HepG2 (cell line): ENCODE data around the gene POC1A.

Experiments
- CEBPB ChIP-seq: IDR thresholded peaks from 2 replicates; pipeline ENCODE4 v1.6.1; 2011; ENCODE audit warnings: low read depth, low read length, improper control_type of control experiment, borderline replicate concordance
- CHD4 ChIP-seq: fragments of 200-600 bp; sonication (generic); IDR thresholded peaks from 2 replicates; pipeline ENCODE4 v1.7.0; 2017; ENCODE audit warnings: mild to moderate bottlenecking, low read length, borderline replicate concordance
- CTCF ChIP-seq: sonication (generic); formaldehyde crosslinking; IDR thresholded peaks from 2 replicates; pipeline ENCODE4 v1.5.0; 2020; ENCODE audit warnings: mild to moderate bottlenecking, missing genetic modification reagents, moderate library complexity
- DMAP1 ChIP-seq: IDR thresholded peaks from 2 replicates; pipeline ENCODE4 v1.6.1; 2016
- EEA1 ChIP-seq: sonication (generic); formaldehyde crosslinking; IDR thresholded peaks from 2 replicates; pipeline ENCODE4 v1.5.1; 2020; ENCODE audit warnings: mild to moderate bottlenecking, missing genetic modification reagents, borderline replicate concordance
- POLR2AphosphoS5 ChIP-seq: IDR thresholded peaks from 2 replicates; pipeline ENCODE4 v1.6.1; 2012; ENCODE audit warnings: low read depth, low read length
- SIN3A ChIP-seq: IDR thresholded peaks from 2 replicates; pipeline ENCODE4 v1.6.1; 2011; ENCODE audit warnings: low read depth, mild to moderate bottlenecking, control low read depth, low read length, borderline replicate concordance
- STAG1 ChIP-seq: sonication (generic); formaldehyde crosslinking; IDR thresholded peaks from 2 replicates; pipeline ENCODE4 v1.4.0; 2020; ENCODE audit warnings: missing genetic modification reagents
- THRA ChIP-seq: sonication (generic); formaldehyde crosslinking; IDR thresholded peaks from 2 replicates; pipeline ENCODE4 v1.4.0; 2020; ENCODE audit warnings: missing genetic modification reagents, borderline replicate concordance
- WIZ ChIP-seq: sonication (generic); formaldehyde crosslinking; IDR thresholded peaks from 2 replicates; pipeline ENCODE4 v1.5.1; 2020; ENCODE audit warnings: mild to moderate bottlenecking, missing genetic modification reagents

GRCh38 chr3:52154135-52155094 lies at the start of gene POC1A:
- TF ChIP-seq WIZ (no peak), CTCF (peak; percentile 25), POLR2AphosphoS5 (peak; percentile 84), THRA (CRISPR knock-in tag) (no peak; the same call in 1 of the 2 replicates), DMAP1 (CRISPR knock-in tag) (peak; percentile 97), CEBPB (peak; percentile 98), EEA1 (no peak), SIN3A (peak; percentile 92), STAG1 (CRISPR knock-in tag) (no peak), CHD4 (no peak)
